Stomach smooth muscle (tissue), 2 donors: Measurements from ENCODE around the gene PALLD.

ENCODE experiments used
- H3K27ac ChIP-seq: one replicate; pipeline ENCODE4 v1.7.0; 2013; ENCODE audit warnings: mild to moderate bottlenecking, low read length, inconsistent platforms
- H3K27me3 ChIP-seq, 2 donors: one replicate each; pipeline ENCODE4 v1.7.0; 2013; ENCODE audit warnings: low read length in 2 of 2; ENCODE audit not compliant: insufficient read depth in 2 of 2, control insufficient read depth in 1 of 2
- H3K36me3 ChIP-seq, 2 donors: one replicate each; pipeline ENCODE4 v1.7.0; 2013; ENCODE audit warnings: low read length in 2 of 2; ENCODE audit not compliant: control insufficient read depth in 2 of 2, insufficient read depth in 2 of 2
- H3K4me1 ChIP-seq: one replicate; pipeline ENCODE4 v1.7.0; 2013; ENCODE audit warnings: low read length; ENCODE audit not compliant: control insufficient read depth, insufficient read depth
- H3K4me3 ChIP-seq, 2 donors: one replicate each; pipeline ENCODE4 v1.7.0; 2013; ENCODE audit warnings: low read length in 2 of 2
- H3K9ac ChIP-seq, 2 donors: one replicate each; pipeline ENCODE4 v1.7.0; 2013; ENCODE audit warnings: low read length in 2 of 2, mild to moderate bottlenecking in 1 of 2
- H3K9me3 ChIP-seq, 2 donors: one replicate each; pipeline ENCODE4 v1.7.0; 2013; ENCODE audit warnings: low read length in 2 of 2; ENCODE audit not compliant: control insufficient read depth in 2 of 2
- donor health status: healthy.
- donor health status: Pancreatic carcinoma.

Gene PALLD

DNA sequence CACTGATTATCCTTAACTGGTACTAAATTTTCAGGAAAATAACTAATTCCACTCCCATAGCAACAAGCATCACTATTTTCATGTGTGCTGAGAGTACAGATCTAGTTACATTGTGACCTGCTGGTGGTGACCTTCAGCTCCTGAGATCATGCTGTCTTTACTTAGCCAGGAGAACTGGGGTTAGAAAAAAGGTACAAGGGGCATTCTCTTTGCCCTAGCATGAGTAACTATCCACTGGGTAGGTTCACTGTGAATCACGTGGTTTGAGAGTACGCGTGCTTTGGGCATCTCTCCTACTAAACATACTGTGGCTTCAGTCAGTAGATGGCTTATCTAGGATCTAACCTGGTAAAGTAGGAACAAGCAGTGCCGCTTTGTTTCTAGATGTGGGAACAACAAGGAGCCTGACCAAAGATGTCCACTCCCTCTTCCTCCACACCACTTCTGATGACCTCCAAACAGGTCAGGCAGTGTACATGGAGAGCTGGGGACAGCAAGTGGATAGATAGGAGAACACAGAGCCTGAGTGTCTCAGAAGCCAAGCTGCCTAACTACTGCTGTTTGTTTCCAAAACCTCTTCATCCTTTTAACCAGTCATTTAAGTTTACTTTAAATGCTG, 423.0 kb downstream of the PALLD start:
- H3K4me3 ChIP-seq: no peak overlapping the region
- H3K27me3 ChIP-seq: no peaks in the 10 kb centered on the region
- peaks cover 11% of the 10 kb centered on the region for H3K4me1 ChIP-seq
- peak overlapping the region; percentile 53 for H3K27ac ChIP-seq
- H3K9me3 ChIP-seq: no peaks in the 10 kb centered on the region
- H3K9ac ChIP-seq: no peak overlapping the region
- peaks cover 36 to 47% of the 10 kb centered on the region in 2 donors for H3K36me3 ChIP-seq

DNA sequence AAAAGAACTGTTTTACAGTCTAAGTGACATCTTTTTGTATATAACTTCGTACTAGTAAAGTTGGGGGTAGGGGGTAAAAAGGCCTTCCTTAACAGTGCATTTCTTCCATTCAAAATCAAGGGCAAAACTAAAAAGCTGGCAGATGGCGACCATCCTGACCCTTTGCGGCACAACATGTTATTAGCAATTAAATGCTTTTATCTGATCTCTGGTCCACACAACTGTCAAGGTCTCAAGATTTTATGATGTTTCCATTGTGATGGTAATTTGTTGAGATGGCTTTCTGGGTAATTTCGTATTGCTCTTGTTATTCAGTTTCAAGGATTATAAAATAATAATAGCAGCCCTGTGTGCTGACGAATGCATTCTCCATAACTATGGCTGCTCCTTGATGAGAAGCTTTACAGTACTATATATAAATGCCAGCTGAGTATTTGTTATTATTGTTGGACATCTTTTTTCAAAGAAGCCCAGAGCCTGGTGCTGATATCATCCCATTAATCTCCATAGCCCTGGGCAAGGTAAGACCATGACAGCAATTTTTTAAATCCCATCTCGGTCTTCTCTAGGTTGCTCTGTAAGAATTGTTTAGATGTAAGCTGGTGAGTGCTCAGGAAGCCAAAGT, 423.7 kb downstream of the PALLD start:
- no peak overlapping the region for H3K9ac ChIP-seq
- peak overlapping the region; percentile 53 for H3K27ac ChIP-seq
- H3K36me3 ChIP-seq: peaks cover 42 to 51% of the 10 kb centered on the region in 2 donors
- H3K4me3 ChIP-seq: no peak overlapping the region
- no peaks in the 10 kb centered on the region for H3K9me3 ChIP-seq
- H3K27me3 ChIP-seq: no peaks in the 10 kb centered on the region
- peaks cover 11% of the 10 kb centered on the region for H3K4me1 ChIP-seq

DNA sequence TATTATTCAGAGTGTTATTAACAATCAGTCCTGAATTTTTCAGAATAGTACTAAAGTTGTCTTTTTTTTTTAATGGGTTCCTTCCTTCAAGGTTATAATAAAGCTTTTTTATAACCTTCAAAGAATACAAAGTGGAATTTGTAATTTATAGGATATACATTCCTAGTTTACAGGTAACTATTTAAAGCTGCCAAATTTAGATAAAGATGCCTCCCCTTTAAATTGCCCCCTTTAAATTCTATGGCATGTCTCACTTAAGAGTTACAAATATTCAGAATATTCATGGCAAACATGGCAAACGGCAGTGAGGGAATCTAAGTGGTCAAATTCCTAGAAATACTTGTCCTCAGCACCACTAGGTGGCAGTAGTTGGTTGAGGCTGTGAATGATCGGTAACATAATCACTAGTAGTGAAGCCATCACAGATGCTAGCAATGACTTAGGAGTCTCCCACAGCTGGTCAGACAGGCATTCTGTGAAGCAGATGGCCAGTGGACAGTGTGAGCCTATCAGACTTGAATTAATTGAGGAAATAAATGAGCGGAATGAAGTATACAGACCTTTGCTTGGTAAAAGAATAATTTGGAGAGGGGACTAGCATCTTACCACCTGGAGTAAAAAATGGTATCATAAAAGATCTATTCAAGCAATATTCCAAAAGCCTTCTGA, 426.8 kb downstream of the PALLD start:
- Histone ChIP-seq H3K9ac (no peak overlapping the region), H3K27me3 (no peaks in the 10 kb centered on the region), H3K36me3 (peaks cover 61 to 66% of the 10 kb centered on the region in 2 donors), H3K4me1 (peaks cover 11% of the 10 kb centered on the region), H3K27ac (no peak overlapping the region), H3K4me3 (no peak overlapping the region), H3K9me3 (no peaks in the 10 kb centered on the region)

- Histone ChIP-seq H3K9me3 (no peaks in the 10 kb centered on the region), H3K9ac (no peak overlapping the region), H3K27me3 (no peaks in the 10 kb centered on the region), H3K4me1 (peaks cover 11% of the 10 kb centered on the region), H3K27ac (no peak overlapping the region), H3K4me3 (no peak overlapping the region), H3K36me3 (peaks cover 66 to 71% of the 10 kb centered on the region in 2 donors)
These were observed 427.8 kb downstream of the PALLD start for GRCh38 chr4:168924667-168925066.

DNA sequence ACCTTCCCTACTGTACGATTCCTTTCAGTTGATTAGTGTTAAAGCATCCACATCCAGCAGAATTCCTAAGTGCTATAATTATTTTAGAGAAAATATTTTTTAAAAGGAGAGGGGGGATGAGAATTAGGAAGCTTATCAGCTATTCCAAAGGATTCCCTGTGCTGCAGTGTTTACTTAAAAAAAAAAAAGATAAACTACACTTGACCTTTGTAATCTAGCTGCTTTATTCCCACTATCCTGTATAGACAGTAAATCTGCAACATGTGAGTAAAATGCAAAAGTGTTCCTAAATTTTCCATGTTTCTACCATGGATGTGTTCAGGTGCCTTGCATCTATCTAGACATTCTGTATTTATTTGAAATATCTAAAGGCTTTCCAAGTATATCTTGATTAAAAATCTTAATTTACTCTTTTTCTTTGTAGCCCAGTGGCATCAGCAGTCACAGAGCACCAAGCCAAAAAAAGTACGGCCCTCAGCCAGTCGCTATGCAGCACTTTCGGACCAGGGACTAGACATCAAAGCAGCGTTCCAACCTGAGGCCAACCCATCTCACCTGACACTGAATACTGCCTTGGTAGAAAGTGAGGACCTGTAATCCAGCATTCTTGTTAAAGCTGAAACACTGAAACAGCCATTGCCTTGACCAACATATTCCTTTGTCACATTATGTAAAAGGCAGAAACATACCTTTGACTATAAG, 429.1 kb downstream of the PALLD start:
- Histone ChIP-seq H3K9ac (no peak overlapping the region), H3K9me3 (no peaks in the 10 kb centered on the region), H3K27ac (no peak overlapping the region), H3K4me3 (no peak overlapping the region), H3K27me3 (no peaks in the 10 kb centered on the region), H3K36me3 (peaks cover 62 to 68% of the 10 kb centered on the region in 2 donors), H3K4me1 (peaks cover 2% of the 10 kb centered on the region)

GRCh38 chr4:168928346-168928745, 431.5 kb downstream of the PALLD start:
- H3K27me3 ChIP-seq: no peaks in the 10 kb centered on the region
- H3K36me3 ChIP-seq: peaks cover 52 to 57% of the 10 kb centered on the region in 2 donors
- H3K9me3 ChIP-seq: peaks cover 0 to 13% of the 10 kb centered on the region in 2 donors
- H3K27ac ChIP-seq: no peak overlapping the region
- H3K9ac ChIP-seq: no peak overlapping the region
- H3K4me1 ChIP-seq: no peaks in the 10 kb centered on the region
- H3K4me3 ChIP-seq: no peak overlapping the region

- peaks cover 52 to 55% of the 10 kb centered on the region in 2 donors for H3K36me3 ChIP-seq
- no peaks in the 10 kb centered on the region for H3K4me1 ChIP-seq
- H3K4me3 ChIP-seq: no peak overlapping the region
- H3K27me3 ChIP-seq: no peaks in the 10 kb centered on the region
- H3K9me3 ChIP-seq: peaks cover 0 to 13% of the 10 kb centered on the region in 2 donors
- no peak overlapping the region for H3K9ac ChIP-seq
- H3K27ac ChIP-seq: no peak overlapping the region
These were observed 432.0 kb downstream of the PALLD start for GRCh38 chr4:168928875-168929274.

DNA sequence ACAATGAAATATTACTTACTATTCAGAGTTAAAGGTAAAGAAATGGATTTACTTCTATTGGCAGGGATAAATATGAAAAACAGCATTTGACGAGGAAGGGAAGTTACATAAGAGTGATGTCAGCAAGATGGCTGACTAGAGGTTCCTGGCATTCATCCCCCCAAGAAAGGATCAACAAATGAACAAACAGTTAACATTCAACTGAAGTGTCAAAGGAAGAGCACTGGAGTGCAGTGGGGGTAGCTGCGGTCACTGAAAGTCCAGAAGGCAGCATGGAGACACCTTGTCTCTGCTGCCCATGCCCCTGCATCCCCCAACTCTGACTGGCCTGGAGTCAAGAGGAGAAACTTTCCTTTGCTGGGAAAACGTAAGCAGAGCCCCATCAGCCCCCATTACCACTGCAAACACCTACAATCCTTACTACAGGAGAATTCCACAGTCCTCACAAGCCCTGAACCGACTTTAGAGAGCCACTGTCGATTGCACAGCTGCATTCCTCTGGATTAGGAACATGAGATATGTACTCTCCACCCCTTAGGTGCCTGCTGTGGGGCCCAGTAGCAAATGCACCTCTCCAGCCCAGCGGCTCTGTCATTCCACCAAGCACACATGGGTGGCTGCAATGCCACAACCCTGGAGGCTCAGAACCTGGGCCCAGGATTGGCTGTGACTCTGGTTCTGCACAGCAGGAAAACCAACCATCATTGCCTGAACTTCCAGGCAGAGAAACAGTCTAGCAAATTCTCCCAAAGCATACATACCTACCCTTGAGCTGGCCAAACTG, 433.8 kb downstream of the PALLD start:
- no peak overlapping the region for H3K4me3 ChIP-seq
- H3K27ac ChIP-seq: no peak overlapping the region
- H3K9me3 ChIP-seq: peaks cover 0 to 21% of the 10 kb centered on the region in 2 donors
- H3K36me3 ChIP-seq: peaks cover 36 to 40% of the 10 kb centered on the region in 2 donors
- H3K27me3 ChIP-seq: no peaks in the 10 kb centered on the region
- no peak overlapping the region for H3K9ac ChIP-seq
- H3K4me1 ChIP-seq: no peaks in the 10 kb centered on the region

- no peak overlapping the region for H3K4me3 ChIP-seq
- no peak overlapping the region for H3K9ac ChIP-seq
- H3K36me3 ChIP-seq: peaks cover 31 to 35% of the 10 kb centered on the region in 2 donors
- no peak overlapping the region for H3K27ac ChIP-seq
- H3K9me3 ChIP-seq: peaks cover 0 to 22% of the 10 kb centered on the region in 2 donors
- H3K27me3 ChIP-seq: no peaks in the 10 kb centered on the region
- no peaks in the 10 kb centered on the region for H3K4me1 ChIP-seq
These were observed 434.4 kb downstream of the PALLD start for GRCh38 chr4:168931215-168931650.

DNA sequence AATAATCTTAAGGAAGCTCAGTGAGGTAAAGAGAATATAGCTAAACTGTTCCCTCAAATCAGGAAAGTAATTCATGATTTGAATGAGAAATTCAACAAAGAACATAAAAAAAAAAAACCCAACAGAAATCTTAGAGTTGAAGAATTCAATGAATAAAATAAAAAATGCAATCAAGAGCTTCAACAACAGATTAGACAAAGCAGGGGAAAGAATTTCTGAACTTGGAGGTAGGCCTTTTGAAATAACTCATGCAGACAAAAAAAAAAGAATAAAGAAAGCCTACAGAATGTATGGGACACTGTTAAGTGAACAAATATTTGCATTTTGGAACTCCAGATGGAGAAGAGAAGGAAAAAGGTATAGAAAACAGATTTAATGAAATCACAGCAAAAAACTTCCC, 435.3 kb downstream of the PALLD start:
- H3K36me3 ChIP-seq: peaks cover 25 to 28% of the 10 kb centered on the region in 2 donors
- H3K9me3 ChIP-seq: peaks cover 0 to 22% of the 10 kb centered on the region in 2 donors
- no peak overlapping the region for H3K27ac ChIP-seq
- no peak overlapping the region for H3K4me3 ChIP-seq
- H3K9ac ChIP-seq: no peak overlapping the region
- no peaks in the 10 kb centered on the region for H3K27me3 ChIP-seq
- H3K4me1 ChIP-seq: no peaks in the 10 kb centered on the region
